Stimulated activated CD4-positive, alpha-beta T cell treated with anti-CD3 and anti-CD28 coated beads, TNF-alpha, amount 100 ng/mL, for 1 hour (primary cell): ENCODE measurements around the gene SNX1.
A peak's percentile ranks its signal among the peaks of the same experiment; 100 is the strongest.

Source experiments
- DNase-seq, 3 donors: peaks; one replicate each; pipeline ENCODE4 v3.0.0-alpha.2; 2020; ENCODE audit warnings: low read depth in 3 of 3, low spot score in 1 of 3

Gene SNX1

GRCh38 chr15:64162869-64163658 is 67.3 kb downstream of the SNX1 start, which contains the start of gene PPIB:
Gene PPIB (minus strand): TSS chr15:64163022. CDS start chr15:64162986, 36 bp downstream.
- DNase-seq, result peak; percentile 91 to 93 (median 93)

DNA sequence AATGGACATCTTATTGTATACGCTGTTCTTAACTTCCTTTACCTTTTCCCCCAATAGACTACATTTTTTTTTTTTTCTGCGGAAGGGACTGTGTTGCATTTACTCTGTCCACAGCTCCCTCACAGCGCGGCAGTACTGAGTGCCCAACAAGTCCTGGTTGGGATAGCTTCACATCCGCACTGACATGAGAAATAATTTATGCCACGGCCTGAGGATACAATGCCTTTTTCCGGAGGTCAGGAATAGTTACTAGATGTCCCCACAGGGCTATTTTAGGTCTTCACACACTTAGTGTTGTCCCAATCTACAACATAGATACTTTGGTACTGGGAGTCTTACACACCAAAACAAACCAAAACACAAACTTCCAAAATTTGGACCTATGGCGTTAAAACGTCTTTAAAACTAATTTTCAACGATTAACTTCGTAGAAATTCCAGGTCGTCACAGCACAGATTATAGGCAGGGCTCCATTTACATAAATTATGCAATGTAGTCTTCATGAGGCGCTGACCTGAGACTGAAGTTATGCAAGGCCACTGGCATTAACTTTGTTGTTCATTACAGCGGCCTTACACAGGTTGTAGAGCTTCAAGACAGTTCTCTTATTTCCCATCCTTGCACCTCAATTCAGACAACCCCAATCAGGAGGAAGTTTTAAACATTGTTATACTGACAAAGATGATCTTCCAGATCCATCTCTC is 68.0 kb downstream of the SNX1 start:
- no peak for DNase-seq

GRCh38 chr15:64164436-64164835 is 68.7 kb downstream of the SNX1 start:
- DNase-seq, result no peak

- no peak for DNase-seq
Measured at GRCh38 chr15:64166102-64166890, 70.5 kb downstream of the SNX1 start.

GRCh38 chr15:64180235-64180824 is 84.5 kb downstream of the SNX1 start:
- no peak for DNase-seq

DNA sequence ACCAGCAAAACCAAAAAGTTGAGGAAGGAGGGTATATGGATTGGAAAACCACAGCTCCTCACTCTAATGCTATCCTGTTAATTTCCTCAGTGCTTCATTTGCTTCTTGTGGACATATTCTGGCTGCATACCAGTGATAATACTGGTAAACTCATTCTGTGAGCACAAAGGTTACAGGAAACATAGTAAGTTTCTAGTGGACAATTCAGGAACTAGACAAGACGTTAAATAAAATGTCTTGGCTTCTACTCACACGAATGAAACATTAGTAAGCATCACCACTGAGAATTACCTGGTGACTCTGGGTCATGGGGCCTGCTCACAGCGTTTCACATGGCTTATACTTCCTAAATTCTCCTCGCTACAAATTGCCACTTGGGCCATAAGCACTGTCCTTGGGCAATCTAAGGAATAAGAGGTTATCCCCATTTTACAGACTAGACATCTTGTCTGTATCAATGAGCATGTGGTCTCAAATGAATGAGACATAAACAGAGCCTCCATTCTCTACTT is 87.1 kb downstream of the SNX1 start:
- DNase-seq, result no peak

DNA sequence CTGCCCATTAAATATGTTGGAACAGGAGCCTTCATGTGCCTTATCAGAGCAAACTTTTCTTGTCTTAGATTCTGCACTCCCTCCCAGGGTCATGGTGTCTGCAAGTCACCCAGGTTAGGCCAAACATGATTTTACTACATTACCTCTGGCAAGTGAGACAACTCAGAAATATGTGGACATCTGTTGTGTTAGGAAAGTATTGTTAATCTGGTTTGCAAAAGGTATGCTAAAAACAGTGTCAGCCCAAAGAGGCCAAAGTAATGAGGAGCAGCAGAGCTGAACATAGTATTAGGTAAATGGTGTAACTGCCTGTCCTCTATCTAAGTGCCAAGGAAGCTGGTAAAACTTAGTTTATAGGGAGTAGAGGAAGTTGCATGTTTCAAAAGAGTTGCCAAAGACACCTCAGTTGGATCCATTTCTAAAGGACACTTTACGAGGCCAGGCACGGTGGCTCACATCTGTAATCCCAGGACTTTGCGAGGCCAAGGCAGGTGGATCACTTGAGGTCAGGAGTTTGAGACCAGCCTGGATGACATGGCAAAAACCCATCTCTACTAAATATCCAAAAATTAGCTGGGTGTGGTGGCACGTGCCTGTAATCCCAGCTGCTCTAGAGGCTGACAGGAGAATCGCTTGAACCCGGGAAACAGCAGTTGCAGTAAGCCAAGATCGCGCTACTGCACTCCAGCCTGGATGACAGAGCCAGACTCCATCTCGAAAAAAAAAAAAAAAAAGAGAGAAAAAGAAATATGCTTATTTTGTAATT is 89.5 kb downstream of the SNX1 start:
- no peak for DNase-seq

DNA sequence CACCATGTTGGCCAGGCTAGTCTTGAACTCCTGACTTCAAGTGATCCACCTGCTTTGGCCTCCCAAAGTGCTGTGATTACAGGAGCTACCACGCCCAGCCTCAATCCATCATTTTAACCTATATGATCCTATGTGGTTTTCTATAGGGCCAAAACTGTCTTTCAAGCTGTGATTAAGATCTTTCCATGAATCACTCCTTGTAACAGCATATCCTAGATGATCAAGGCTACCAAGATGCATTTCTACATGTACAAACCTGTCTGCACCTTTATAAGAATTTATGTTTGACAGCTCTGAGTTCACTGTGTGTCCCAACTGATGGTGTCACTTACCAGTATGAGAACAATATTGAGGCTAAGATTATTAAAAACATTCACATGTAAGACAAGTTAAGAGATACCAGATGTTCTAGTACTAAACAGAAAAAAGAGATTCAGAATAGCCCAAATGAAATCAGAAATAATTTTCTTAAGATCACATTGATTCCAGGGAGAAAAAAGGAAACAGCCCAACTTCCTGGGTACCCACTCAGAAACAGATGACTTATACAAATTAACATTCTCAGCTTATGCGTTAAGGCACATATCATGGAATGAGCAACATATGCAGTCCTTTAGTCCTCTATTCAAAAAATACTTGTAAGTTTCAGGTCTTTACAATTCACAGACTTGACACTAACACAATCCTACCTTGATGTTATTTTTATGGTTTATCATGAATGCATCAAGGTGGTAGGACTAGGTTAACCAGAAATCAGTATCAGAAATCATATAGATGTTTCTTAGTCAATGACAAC is 91.8 kb downstream of the SNX1 start:
- no peak for DNase-seq
